DMS114 treated with DMSO at 0.1 percent for 48 hours (cell line): Measurements from ENCODE around the gene MAFB.
"Not testable (repeated sequence)": the region's sequence is repeated elsewhere in the genome, so short reads cannot be mapped to it uniquely, and the experiment has no call there.

ENCODE experiments used
- DNase-seq: peaks from one replicate; lab custom pipeline; 2025; ENCODE audit not compliant: unreplicated experiment; lab: John Stamatoyannopoulos, UW

Gene MAFB

DNA sequence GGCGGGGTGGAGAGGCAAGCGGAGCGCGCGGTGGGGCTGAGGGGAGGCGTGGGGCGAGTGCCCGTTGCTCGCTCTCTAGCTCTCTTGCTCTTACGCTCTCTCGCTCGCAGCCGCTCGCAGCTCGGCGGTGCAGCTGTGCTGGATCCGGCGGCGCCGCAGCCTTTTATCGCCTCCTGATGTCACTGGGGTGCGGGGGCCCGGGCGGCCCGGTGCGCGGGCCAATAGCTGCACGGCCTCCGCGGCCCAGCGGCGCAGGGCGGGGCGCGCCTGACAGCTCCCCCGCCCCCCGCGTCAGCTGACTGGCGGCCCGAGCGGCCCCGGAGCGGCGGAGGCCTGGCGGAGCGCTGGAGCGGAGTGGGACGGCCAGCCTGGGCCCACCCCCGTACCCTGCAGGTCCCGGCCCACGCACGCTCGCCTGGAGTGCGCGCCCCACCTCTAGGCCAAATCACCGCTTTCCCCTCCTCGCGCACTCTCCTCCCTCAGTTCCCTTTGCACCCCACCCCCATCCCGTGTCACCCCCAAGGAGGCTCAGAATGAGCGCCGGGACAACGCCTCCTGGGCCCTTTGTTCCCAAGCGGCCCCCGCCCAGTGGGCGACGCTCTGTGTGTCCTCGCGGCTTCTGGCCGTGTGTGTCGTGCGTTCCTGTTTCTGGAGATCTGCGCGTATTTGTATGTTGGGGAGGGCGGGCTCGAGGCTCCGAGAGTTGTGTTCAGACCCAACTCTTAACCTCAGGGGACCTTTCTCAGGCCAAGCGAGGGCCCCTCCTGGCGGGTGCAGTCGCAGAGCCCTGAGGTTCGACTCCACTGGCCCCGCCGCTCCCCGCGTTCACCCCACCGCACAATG, at the start of gene MAFB:
Gene MAFB (minus strand): TSS at position 137 of the 843 bp plus-strand sequence. CDS start 386 bp downstream, outside the sequence.
- peak; percentile 19 for DNase-seq

DNA sequence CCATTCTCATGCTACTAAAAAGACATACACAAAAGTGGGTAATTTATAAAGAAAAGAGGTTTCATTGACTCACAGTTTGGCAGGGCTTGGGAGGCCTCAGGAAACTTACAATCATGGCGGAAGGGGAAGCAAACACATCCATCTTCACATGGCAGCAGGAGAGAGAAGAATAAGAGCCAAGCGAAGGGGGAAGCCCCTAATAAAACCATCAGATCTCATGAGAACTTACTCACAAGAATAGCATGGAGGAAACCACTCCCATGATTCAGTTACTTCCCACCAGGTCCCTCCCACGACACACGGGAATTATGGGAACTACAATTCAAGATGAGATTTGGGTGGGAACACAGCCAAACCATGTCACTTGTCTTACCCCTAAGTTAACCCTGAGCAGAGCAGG, 47.4 kb upstream of the MAFB start:
- DNase-seq: not testable (repeated sequence)

GRCh38 chr20:40728996-40729395, 40.0 kb upstream of the MAFB start:
- DNase-seq: no peak

GRCh38 chr20:40728470-40728869, 39.4 kb upstream of the MAFB start:
- DNase-seq: no peak

DNA sequence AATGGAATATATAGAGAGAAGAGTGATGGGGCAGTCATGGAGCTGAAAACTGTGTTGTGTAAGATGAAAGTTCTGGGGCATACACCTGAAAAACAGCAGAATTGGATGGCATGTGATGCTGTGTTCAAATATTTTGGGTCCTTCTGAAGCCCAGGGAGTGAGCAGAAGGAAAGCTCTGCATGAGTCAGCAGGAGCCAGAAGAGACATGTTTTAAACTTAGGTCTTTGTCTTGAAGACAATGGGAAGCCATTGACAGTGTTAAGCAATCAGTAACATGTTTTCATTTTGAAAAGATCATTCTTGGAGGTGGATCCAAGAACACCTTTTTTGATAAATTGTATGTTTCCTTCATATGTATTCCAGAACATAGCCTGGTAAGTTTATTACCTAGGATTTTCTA, 38.9 kb upstream of the MAFB start:
- DNase-seq: no peak

DNA sequence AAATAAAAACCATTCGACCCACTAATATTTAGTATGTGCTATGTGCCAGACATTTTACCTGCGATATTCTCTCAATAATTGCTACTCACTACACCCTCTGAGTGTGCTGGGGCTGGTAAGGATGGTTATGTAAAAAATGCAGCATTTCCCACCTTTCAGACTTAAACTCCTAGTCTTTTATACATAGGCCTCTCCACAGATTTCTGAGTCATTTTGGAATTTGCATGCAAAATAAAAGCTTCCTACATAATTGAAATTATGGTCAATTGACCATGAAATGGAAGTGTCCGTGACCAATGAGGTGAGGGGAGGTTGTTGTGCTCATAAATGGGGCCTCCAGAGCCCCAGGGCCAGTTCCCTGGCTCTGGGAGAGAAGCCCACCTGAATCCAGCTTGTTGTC, 37.7 kb upstream of the MAFB start:
- DNase-seq: no peak

DNA sequence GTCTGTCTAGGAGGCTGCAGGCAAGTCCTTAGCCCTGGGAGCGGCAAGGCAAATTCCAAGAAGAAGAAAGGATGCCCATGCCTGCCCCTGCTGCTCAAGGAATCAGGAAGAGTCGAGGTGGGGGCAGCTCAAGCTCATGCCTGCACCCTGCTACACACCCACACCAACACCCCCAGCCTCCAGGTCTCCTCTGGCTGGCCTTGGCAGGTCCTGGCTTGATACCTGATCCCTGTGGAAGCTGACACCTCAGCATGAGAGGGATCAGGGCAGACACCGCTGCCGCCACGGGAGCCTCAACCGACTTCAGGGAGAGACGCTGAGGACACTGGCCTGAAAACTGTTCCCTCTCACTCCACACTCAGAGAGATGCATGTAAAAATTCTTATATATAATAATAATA, 35.5 kb upstream of the MAFB start:
- no peak for DNase-seq

GRCh38 chr20:40720826-40721225, 31.8 kb upstream of the MAFB start:
- no peak for DNase-seq

DNA sequence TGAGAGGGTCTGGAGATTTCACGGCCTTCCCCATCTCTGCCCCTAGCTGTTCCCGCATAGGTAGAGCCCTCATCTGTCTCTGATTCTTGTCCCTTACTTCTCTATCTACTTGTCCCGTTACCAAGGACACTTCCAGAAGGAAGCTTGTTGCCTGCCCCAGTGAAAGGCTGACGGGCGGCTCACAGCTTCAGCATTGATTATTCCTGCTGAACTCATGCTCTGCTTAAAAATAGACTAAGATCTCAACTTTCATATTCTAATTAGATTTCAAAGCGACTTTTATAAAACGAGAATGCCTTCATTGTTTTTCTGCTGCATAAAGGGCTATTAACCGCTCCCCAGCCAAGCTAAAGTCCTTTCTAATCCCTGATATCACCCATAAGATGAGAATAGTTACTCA, 31.1 kb upstream of the MAFB start:
- no peak for DNase-seq

DNA sequence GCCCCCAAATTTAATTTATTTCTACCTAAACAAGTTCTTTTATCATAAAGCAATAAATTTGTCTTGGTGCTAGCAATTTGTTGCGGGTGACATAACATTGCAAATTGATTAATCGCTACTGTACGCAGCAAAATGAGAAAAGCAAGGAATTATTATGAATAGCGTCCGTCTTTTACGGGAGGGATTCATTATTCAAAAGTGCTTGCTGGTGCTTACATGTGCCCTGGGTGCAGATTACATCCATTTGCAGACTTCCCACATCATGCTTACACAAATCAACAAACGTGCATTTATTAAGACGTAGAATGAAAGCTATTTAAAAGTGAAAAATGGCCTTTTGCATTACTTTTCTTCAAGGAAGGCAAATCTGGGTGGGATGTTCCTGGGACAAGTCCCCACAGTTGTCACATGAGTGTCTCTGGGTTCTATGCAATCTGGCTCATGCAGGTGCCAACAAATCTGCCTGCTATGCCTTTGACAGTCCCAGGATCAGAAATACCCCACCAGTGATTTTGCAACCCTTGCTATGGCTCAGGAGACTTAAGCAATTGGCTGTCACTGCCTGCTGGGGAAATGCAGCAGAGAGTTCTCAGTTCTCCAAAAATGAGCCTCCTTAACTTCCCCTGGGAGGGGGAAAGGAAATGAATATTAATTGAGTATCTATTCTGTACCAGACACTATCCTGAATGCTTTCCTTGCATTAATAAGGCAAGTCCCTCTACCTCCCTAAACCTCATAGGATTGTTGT, 30.1 kb upstream of the MAFB start:
- DNase-seq: no peak

DNA sequence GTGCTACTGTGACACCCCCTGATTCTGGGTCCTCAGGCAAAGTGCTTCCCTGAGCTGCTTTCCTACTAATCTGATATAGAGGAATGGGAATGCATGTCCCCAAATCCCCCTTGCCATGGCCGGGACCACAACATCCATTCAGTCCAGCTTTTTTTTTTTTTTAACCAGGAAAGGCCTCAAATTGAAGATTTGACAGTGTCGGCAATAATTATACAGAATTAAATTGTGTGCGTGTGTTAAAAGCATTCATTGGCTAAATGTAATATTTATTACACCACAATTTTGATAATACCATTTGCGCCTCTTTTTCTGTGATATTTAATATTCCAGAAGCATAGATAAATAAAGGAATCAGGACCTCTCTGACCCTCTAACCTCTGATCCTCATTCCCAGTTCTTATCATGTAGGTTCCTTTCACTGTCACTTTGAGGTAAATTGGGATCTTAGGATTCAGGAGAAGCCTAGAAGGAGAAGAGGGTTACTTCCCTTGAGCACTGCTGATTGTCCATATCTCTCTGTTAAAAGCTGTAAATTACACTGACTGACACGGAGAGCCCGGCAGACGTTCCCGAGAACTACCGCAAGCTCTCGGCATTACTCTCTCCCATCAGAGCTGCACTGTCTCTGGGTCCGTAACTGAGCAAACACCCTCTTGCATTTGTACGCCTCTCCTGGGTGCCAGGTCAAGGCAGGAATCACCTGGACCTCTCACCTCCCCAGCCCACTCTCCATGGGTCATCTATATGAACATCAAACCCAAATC, 29.4 kb upstream of the MAFB start:
- DNase-seq: no peak

GRCh38 chr20:40717343-40717865, 28.4 kb upstream of the MAFB start:
- no peak for DNase-seq

GRCh38 chr20:40715491-40715890, 26.5 kb upstream of the MAFB start:
- DNase-seq: no peak

GRCh38 chr20:40714916-40715315, 25.9 kb upstream of the MAFB start:
- no peak for DNase-seq

DNA sequence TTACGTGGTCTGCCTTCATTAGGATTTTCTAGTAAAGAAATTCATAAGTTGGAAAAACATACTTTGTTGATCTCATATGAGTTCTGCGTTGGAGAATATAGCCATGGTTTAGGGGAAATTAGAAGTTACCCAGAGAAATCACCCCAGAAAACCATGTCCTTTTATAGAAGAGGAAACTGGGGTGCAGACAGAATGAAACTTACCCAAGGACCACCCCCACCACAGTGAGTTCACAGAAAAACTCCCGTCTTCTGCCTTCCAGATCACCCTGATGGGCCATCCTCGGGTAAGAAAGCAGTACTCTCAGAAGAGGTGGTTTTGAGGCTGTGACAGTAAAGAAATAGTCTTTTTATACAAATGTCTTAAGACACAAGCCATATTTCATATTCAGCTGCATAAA, 25.1 kb upstream of the MAFB start:
- no peak for DNase-seq

- no peak for DNase-seq
These were observed 24.5 kb upstream of the MAFB start for GRCh38 chr20:40713508-40713907.

GRCh38 chr20:40711079-40711478, 22.0 kb upstream of the MAFB start:
- DNase-seq: no peak

- DNase-seq: no peak
These were observed 21.6 kb upstream of the MAFB start for GRCh38 chr20:40710603-40711002.

DNA sequence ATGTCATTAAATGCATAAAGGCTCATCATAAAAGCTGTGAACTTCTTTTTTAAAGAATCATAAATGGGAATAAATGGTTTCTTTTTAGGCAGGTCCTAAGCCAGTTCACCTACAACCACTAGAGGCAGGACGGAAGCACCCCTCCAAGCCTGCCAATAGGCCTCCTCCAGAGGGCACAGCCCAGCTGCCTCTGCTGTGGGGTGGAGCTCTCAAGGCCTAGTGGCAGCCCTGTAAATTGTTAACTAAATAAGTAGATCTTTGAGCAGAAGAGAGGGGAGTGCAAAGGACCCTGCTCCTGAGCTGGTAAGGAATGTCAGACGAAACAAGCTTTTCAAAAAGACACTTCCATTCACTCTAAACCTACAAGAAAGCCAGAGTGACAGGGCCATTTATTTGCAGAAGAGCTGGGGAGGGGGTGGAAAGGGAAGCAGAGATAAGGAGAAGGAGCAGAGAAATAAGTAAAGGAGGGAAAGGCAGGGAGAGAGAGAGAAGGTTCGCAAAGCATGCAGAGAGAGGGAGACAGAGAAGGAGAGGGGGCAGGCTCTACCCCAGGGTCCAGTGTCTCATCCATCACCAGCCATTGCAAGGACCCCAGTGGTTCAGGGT, 18.0 kb upstream of the MAFB start:
- DNase-seq: no peak

- no peak for DNase-seq
These were observed 16.4 kb upstream of the MAFB start for GRCh38 chr20:40705413-40705812.

DNA sequence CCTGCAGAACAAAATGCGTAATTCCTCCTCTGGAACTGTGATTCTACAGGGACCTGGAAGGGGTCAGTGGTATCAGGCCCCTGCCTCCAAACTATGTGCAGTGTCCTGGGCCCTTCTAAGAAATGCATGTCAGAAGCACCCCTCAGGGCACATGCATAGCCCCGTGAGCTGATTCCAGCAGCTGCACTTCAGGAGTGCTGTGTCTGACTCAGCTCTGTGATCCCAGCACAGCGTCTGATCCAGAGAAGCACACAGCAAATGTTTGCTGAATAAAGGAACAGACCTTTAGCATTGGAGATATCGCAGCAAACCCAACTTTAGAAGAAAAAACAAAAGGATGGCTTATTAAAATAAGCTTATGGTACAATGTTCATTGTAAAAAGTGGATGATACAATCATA, 15.8 kb upstream of the MAFB start:
- DNase-seq: no peak
